ENCODE data around the gene EXOC1L. TPM values are rescaled to one million over a fixed set of nuclear protein-coding genes. Genes with fewer than 3 reads are reported as not detected.
A peak's percentile ranks its signal among the peaks of the same experiment; 100 is the strongest.

The EXOC1L gene
- total and polyA plus RNA-seq, 9 of the 15 experiments (the other 6 are each of a cell fraction or from before 2014, with no cell fraction given): 0.38 to 3.9 (median 1.0) TPM; not detected in 1

- TF ChIP-seq POLR2G (IDR thresholded peaks at IDR 0.05; ENCODE audit: low read depth, low read length) (peak; percentile 91), GTF2E2 (tag; IDR thresholded peaks at IDR 0.05) (peak; percentile 75; the same call in 1 of the 2 replicates), POLR2B (IDR thresholded peaks at IDR 0.05; ENCODE audit: low read depth, partially characterized antibody) (peak; percentile 54), ATF7 (IDR thresholded peaks at IDR 0.05) (peak; percentile 73), NR4A1 (CRISPR knock-in tag; IDR thresholded peaks at IDR 0.05) (peak; percentile 64; the same call in 1 of the 2 replicates), NR4A1 (tag; IDR thresholded peaks at IDR 0.05) (no peak), JUND (IDR thresholded peaks at IDR 0.05; ENCODE audit: borderline replicate concordance, low read depth, low read length) (peak; percentile 28; the same call in 1 of the 2 replicates), JUND (tag; IDR thresholded peaks at IDR 0.05; ENCODE audit: borderline replicate concordance, low read depth, low read length) (no peak; the same call in 2 of the 3 replicates), OTX1 (CRISPR knock-in tag; IDR thresholded peaks at IDR 0.05) (peak; percentile 73; the same call in 1 of the 2 replicates), MNT (conservative IDR thresholded peaks at IDR 0.05) (peak; percentile 93 to 95), ZNF445 (CRISPR knock-in tag; IDR thresholded peaks at IDR 0.05; ENCODE audit: low read depth) (no peak), BHLHE40 (IDR thresholded peaks at IDR 0.05; ENCODE audit: low read length) (peak; percentile 87), ZBTB9 (CRISPR knock-in tag; IDR thresholded peaks at IDR 0.05) (peak; percentile 79), ARID3B (CRISPR knock-in tag; IDR thresholded peaks at IDR 0.05; ENCODE audit: borderline replicate concordance) (0 out of 2 replicates have a peak, but pooled peaks have one; percentile 85), KDM5B (IDR thresholded peaks at IDR 0.05; ENCODE audit: insufficient replicate concordance, low read depth, low read length) (peak; percentile 51), MAZ (CRISPR knock-in tag; conservative IDR thresholded peaks at IDR 0.05 in 1 of 2, IDR thresholded peaks at IDR 0.05 in 1 of 2) (peak; percentile 43 to 48; a peak in 2 of 4 replicates), SLC30A9 (CRISPR knock-in tag; IDR thresholded peaks at IDR 0.05) (no peak), L3MBTL2 (IDR thresholded peaks at IDR 0.05) (peak; percentile 59), CCNT2 (IDR thresholded peaks at IDR 0.05; ENCODE audit: borderline replicate concordance, extremely low read depth, insufficient read length, low read depth, low read length) (peak; percentile 53), ETV5 (CRISPR knock-in tag; IDR thresholded peaks at IDR 0.05; ENCODE audit: low read depth) (peak; percentile 71; the same call in 1 of the 2 replicates), TEAD1 (CRISPR knock-in tag; IDR thresholded peaks at IDR 0.05) (0 out of 4 replicates have a peak, but pooled peaks of 1 of the 2 experiments have one; percentile 14), THAP7 (CRISPR knock-in tag; IDR thresholded peaks at IDR 0.05) (no peak), GABPA (tag; conservative IDR thresholded peaks at IDR 0.05; ENCODE audit: low read depth) (peak; percentile 98)
Observed at GRCh38 chr4:55853484-55854046, 34.0 kb downstream of the EXOC1L start, which contains the start of gene EXOC1 (continued).
